Measurements from ENCODE around the gene PHLDB1. TPM values are rescaled to one million over a fixed set of nuclear protein-coding genes. Genes with fewer than 3 reads are reported as not detected.
"Not testable (repeated sequence)": the region's sequence is repeated elsewhere in the genome, so short reads cannot be mapped to it uniquely, and the experiment has no call there.

PHLDB1 gene
- total RNA-seq, 6 donors from 2014 or later: 45.5 to 188 (median 100) TPM

- no peaks in the 10 kb centered on the region for H3K9me3 ChIP-seq
- DNase-seq (no peak), ATAC-seq (ENCODE audit: low FRiP score in 2 of 2) (peak in 1 of 2 donors; percentile 30)
- no peak overlapping the region for H3K27ac ChIP-seq
- no peaks in the 10 kb centered on the region for H3K27me3 ChIP-seq
- H3K4me3 ChIP-seq: no peak overlapping the region
- 50 to 71% methylated on average over 1 of the region's 1 CpG for WGBS, 2 donors
- no peak for TF ChIP-seq EP300 (IDR thresholded peaks at IDR 0.05)
- TF ChIP-seq POLR2AphosphoS5 (IDR thresholded peaks at IDR 0.05): no peak
- no peak for TF ChIP-seq POLR2A (IDR thresholded peaks at IDR 0.05)
- TF ChIP-seq CTCF (IDR thresholded peaks at IDR 0.05): no peak
- no peaks in the 10 kb centered on the region for H3K4me1 ChIP-seq
- no peaks in the 10 kb centered on the region for H3K36me3 ChIP-seq
Observed at GRCh38 chr11:118672846-118673245, 65.4 kb downstream of the PHLDB1 start.

GRCh38 chr11:118673361-118674081, 66.1 kb downstream of the PHLDB1 start:
- TF ChIP-seq POLR2A (IDR thresholded peaks at IDR 0.05) (no peak), POLR2AphosphoS5 (IDR thresholded peaks at IDR 0.05) (no peak), EP300 (IDR thresholded peaks at IDR 0.05) (no peak), CTCF (IDR thresholded peaks at IDR 0.05) (no peak)
- DNase-seq: no peak
- Histone ChIP-seq H3K27me3 (no peaks in the 10 kb centered on the region), H3K4me3 (no peak overlapping the region), H3K9me3 (no peaks in the 10 kb centered on the region), H3K36me3 (no peaks in the 10 kb centered on the region), H3K27ac (no peak overlapping the region), H3K4me1 (no peaks in the 10 kb centered on the region)
- WGBS, 2 donors: 81 to 88% methylated on average over 6 of the region's 6 CpGs
- ATAC-seq (ENCODE audit: low FRiP score in 2 of 2): no peak

GRCh38 chr11:118674082-118674435, 66.6 kb downstream of the PHLDB1 start:
- no peak for DNase-seq
- H3K36me3 ChIP-seq: no peaks in the 10 kb centered on the region
- no peaks in the 10 kb centered on the region for H3K27me3 ChIP-seq
- no peaks in the 10 kb centered on the region for H3K4me1 ChIP-seq
- TF ChIP-seq CTCF (IDR thresholded peaks at IDR 0.05): no peak
- TF ChIP-seq EP300 (IDR thresholded peaks at IDR 0.05): no peak
- no peak for TF ChIP-seq POLR2A (IDR thresholded peaks at IDR 0.05)
- no peak for TF ChIP-seq POLR2AphosphoS5 (IDR thresholded peaks at IDR 0.05)
- 94 to 100% methylated on average over 1 of the region's 1 CpG for WGBS, 2 donors
- ATAC-seq (ENCODE audit: low FRiP score in 2 of 2): no peak
- no peaks in the 10 kb centered on the region for H3K9me3 ChIP-seq
- no peak overlapping the region for H3K4me3 ChIP-seq
- H3K27ac ChIP-seq: no peak overlapping the region

DNA sequence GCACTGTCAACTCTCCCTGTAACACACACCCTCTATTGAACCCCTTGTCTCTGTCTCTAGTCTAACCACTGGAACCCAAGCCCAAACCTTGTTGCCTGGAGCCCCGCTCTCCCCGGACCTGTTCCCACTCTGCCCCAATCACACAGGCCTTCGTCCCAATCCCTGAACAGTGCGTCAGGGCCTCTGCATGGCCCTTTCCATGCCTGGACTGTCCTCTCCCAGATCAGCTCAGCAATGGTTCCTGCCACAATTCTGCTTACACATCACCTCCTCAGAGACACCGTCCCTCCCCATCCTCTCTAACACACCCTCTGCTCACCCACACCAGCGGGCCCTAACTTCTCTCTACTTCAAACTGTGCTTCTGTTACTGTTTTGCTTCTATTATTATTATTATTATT, 70.6 kb downstream of the PHLDB1 start:
- H3K4me3 ChIP-seq: no peak overlapping the region
- no peak for DNase-seq
- no peaks in the 10 kb centered on the region for H3K9me3 ChIP-seq
- no peaks in the 10 kb centered on the region for H3K36me3 ChIP-seq
- ATAC-seq (ENCODE audit: low FRiP score in 2 of 2): no peak
- no peaks in the 10 kb centered on the region for H3K27me3 ChIP-seq
- no peak overlapping the region for H3K27ac ChIP-seq
- H3K4me1 ChIP-seq: no peaks in the 10 kb centered on the region
- TF ChIP-seq EP300 (IDR thresholded peaks at IDR 0.05) (no peak), POLR2AphosphoS5 (IDR thresholded peaks at IDR 0.05) (no peak), CTCF (IDR thresholded peaks at IDR 0.05) (no peak), POLR2A (IDR thresholded peaks at IDR 0.05) (no peak)
- 94 to 96% methylated on average over 6 of the region's 6 CpGs for WGBS, 2 donors

DNA sequence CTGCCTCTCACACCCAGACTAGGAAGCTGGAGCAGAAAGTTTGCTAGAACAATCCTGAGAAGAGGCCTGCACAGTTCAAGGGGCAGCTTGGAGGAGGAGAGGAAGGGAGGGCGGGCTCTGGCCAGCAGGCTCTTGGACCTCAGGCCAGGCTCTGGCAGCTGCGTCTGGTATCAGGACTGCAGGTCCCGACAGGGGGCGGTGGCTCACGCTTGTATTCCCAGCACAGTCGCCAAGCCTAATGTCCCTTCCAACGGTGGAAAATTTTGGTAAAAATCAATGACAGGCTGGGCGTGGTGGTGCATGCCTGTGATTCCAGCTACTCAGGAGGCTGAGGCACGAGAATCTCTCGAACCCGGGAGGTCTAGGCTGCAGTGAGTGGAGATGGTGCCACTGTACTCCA, 71.5 kb downstream of the PHLDB1 start:
- not testable (repeated sequence) for H3K36me3 ChIP-seq

More for the DNA sequence above, 71.5 kb downstream of the PHLDB1 start:
- peak in 2 of 6 experiments; percentile 7 to 30 for TF ChIP-seq CTCF (IDR thresholded peaks at IDR 0.05)
- not testable (repeated sequence) for H3K27ac ChIP-seq, H3K9me3 ChIP-seq, H3K4me3 ChIP-seq, H3K27me3 ChIP-seq, H3K4me1 ChIP-seq
- WGBS, 2 donors: 44 to 47% methylated on average over 10 to 11 of the region's 11 CpGs
- ATAC-seq (ENCODE audit: low FRiP score in 2 of 2): peak; percentile 63 to 66
- DNase-seq: peak in 1 of 2 donors; percentile 48

Data from upper lobe of left lung (tissue), 6 donors.